ENCODE measurements around the gene EPAS1.

EPAS1 gene

GRCh38 chr2:46325182-46325928, 28.1 kb downstream of the EPAS1 start:
- no peak for DNase-seq

GRCh38 chr2:46326231-46326980, 29.2 kb downstream of the EPAS1 start:
- DNase-seq, result no peak

GRCh38 chr2:46327627-46328026, 30.4 kb downstream of the EPAS1 start:
- DNase-seq, result no peak

- DNase-seq, result no peak
Observed at GRCh38 chr2:46328291-46328690, 31.1 kb downstream of the EPAS1 start.

GRCh38 chr2:46328829-46329228, 31.6 kb downstream of the EPAS1 start:
- DNase-seq, result no peak

- DNase-seq, result no peak
Observed at GRCh38 chr2:46329340-46329739, 32.1 kb downstream of the EPAS1 start.

- DNase-seq, result no peak
Observed at GRCh38 chr2:46329803-46330775, 32.9 kb downstream of the EPAS1 start.

GRCh38 chr2:46331109-46331766, 34.0 kb downstream of the EPAS1 start:
- DNase-seq, result no peak

GRCh38 chr2:46332686-46333281, 35.6 kb downstream of the EPAS1 start:
- DNase-seq, result no peak

- peak in 1 of 3 experiments; percentile 25 for DNase-seq
Observed at GRCh38 chr2:46333912-46334311, 36.7 kb downstream of the EPAS1 start.

GRCh38 chr2:46334389-46335271, 37.4 kb downstream of the EPAS1 start:
- no peak for DNase-seq

- peak in 1 of 3 experiments; percentile 41 for DNase-seq
Observed at GRCh38 chr2:46335391-46336282, 38.4 kb downstream of the EPAS1 start.

- no peak for DNase-seq
Observed at GRCh38 chr2:46336283-46336959, 39.2 kb downstream of the EPAS1 start.

- DNase-seq, result no peak
Observed at GRCh38 chr2:46337208-46337994, 40.2 kb downstream of the EPAS1 start.

GRCh38 chr2:46338674-46339073, 41.5 kb downstream of the EPAS1 start:
- no peak for DNase-seq

- DNase-seq, result no peak
Observed at GRCh38 chr2:46339200-46339599, 42.0 kb downstream of the EPAS1 start.

GRCh38 chr2:46339676-46340459, 42.7 kb downstream of the EPAS1 start:
- no peak for DNase-seq
